Urinary bladder (tissue), 4 donors: ENCODE measurements around the gene CLOCK. TPM values are rescaled to one million over a fixed set of nuclear protein-coding genes. Genes with fewer than 3 reads are reported as not detected.
A peak's percentile ranks its signal among the peaks of the same experiment; 100 is the strongest.

Experiments
- DNase-seq: peaks from one replicate; pipeline ENCODE4 v3.0.0-alpha.2; 2015; ENCODE audit errors: extremely low spot score
- H3K27ac ChIP-seq: one replicate; pipeline ENCODE4 v1.5.1; 2013; ENCODE audit warnings: low read depth, mild to moderate bottlenecking, moderate library complexity
- H3K36me3 ChIP-seq: one replicate; pipeline ENCODE4 v1.6.1; 2013; ENCODE audit warnings: mild to moderate bottlenecking, moderate library complexity; ENCODE audit not compliant: insufficient read depth
- H3K4me1 ChIP-seq: one replicate; pipeline ENCODE4 v1.6.1; 2013; ENCODE audit warnings: mild to moderate bottlenecking, moderate library complexity; ENCODE audit not compliant: insufficient read depth
- H3K4me3 ChIP-seq: one replicate; pipeline ENCODE4 v1.5.1; 2013; ENCODE audit warnings: low read depth, low read length
- WGBS: extraction: QIAGEN DNeasy Blood & Tissue Kit; methylation state at CpG from one replicate; pipeline ENCODE4 v1.1.7; 2013; 5-methylcytosine and 5-hydroxymethylcytosine counted together
- polyA plus RNA-seq: library from polyadenylated mRNA; stranded (reverse); fragments of 200-250 nt; gene quantifications from one replicate; pipeline ENCODE4 v1.2.3, GENCODE V29; 2013
- total RNA-seq: library from RNA; depleted of rRNA; stranded (reverse); fragments of >200 nt; gene quantifications from one replicate; pipeline ENCODE4 v1.2.3, GENCODE V29; 2014
- donor health status: healthy with polysubstance abuse.
- donor health status: healthy.

Gene CLOCK
- total and polyA plus RNA-seq, 2 donors: 11.9 to 40.9 TPM

GRCh38 chr4:55491486-55491885 lies 55.2 kb downstream of the CLOCK start:
- DNase-seq: no peak
- 38% methylated on average over 1 of the region's 1 CpG for WGBS
- peaks cover 5% of the 10 kb centered on the region for H3K36me3 ChIP-seq
- no peak overlapping the region for H3K4me3 ChIP-seq
- no peak overlapping the region for H3K27ac ChIP-seq
- no peaks in the 10 kb centered on the region for H3K4me1 ChIP-seq

GRCh38 chr4:55488716-55489115 lies 58.0 kb downstream of the CLOCK start:
- 97% methylated on average over 3 of the region's 3 CpGs for WGBS

GRCh38 chr4:55485821-55486220 lies 60.9 kb downstream of the CLOCK start:
- Histone ChIP-seq H3K36me3 (peaks cover 3% of the 10 kb centered on the region), H3K4me1 (no peaks in the 10 kb centered on the region), H3K4me3 (no peak overlapping the region), H3K27ac (no peak overlapping the region)
- WGBS: 100% methylated on average over 1 of the region's 1 CpG
- no peak for DNase-seq

More at GRCh38 chr4:55488716-55489115, 58.0 kb downstream of the CLOCK start:
- Histone ChIP-seq H3K4me3 (no peak overlapping the region), H3K36me3 (peaks cover 3% of the 10 kb centered on the region), H3K4me1 (no peaks in the 10 kb centered on the region), H3K27ac (no peak overlapping the region)
- no peak for DNase-seq

GRCh38 chr4:55483315-55483714 lies 63.4 kb downstream of the CLOCK start:
- Histone ChIP-seq H3K4me1 (no peaks in the 10 kb centered on the region), H3K27ac (no peak overlapping the region), H3K4me3 (no peak overlapping the region), H3K36me3 (no peaks in the 10 kb centered on the region)
- WGBS: 78% methylated on average over 5 of the region's 5 CpGs
- DNase-seq: no peak

GRCh38 chr4:55475394-55476243 lies 71.1 kb downstream of the CLOCK start:
- DNase-seq: no peak
- Histone ChIP-seq H3K4me3 (no peak overlapping the region), H3K27ac (no peak overlapping the region), H3K36me3 (peaks cover 7% of the 10 kb centered on the region), H3K4me1 (no peaks in the 10 kb centered on the region)
- WGBS: 87% methylated on average over 6 of the region's 6 CpGs

GRCh38 chr4:55469979-55470378 lies 76.7 kb downstream of the CLOCK start:
- H3K4me3 ChIP-seq: no peak overlapping the region
- H3K27ac ChIP-seq: no peak overlapping the region
- no peaks in the 10 kb centered on the region for H3K4me1 ChIP-seq
- 99% methylated on average over 1 of the region's 1 CpG for WGBS
- peaks cover 3% of the 10 kb centered on the region for H3K36me3 ChIP-seq
- no peak for DNase-seq

- no peaks in the 10 kb centered on the region for H3K4me1 ChIP-seq
- WGBS: 78% methylated on average over 2 of the region's 2 CpGs
- no peaks in the 10 kb centered on the region for H3K36me3 ChIP-seq
- no peak overlapping the region for H3K4me3 ChIP-seq
- no peak overlapping the region for H3K27ac ChIP-seq
- DNase-seq: no peak
Measured at GRCh38 chr4:55468724-55469123, 78.0 kb downstream of the CLOCK start.

- Histone ChIP-seq H3K4me3 (no peak overlapping the region), H3K4me1 (no peaks in the 10 kb centered on the region), H3K27ac (no peak overlapping the region), H3K36me3 (no peaks in the 10 kb centered on the region)
- WGBS: 94% methylated on average over 3 of the region's 3 CpGs
- no peak for DNase-seq
Measured at GRCh38 chr4:55466001-55466400, 80.7 kb downstream of the CLOCK start.

- 76% methylated on average over 2 of the region's 2 CpGs for WGBS
- DNase-seq: no peak
- Histone ChIP-seq H3K27ac (no peak overlapping the region), H3K4me3 (no peak overlapping the region), H3K4me1 (no peaks in the 10 kb centered on the region), H3K36me3 (no peaks in the 10 kb centered on the region)
Measured at GRCh38 chr4:55458611-55459010, 88.1 kb downstream of the CLOCK start.

GRCh38 chr4:55458164-55458563 lies 88.5 kb downstream of the CLOCK start:
- Histone ChIP-seq H3K27ac (no peak overlapping the region), H3K4me1 (no peaks in the 10 kb centered on the region), H3K36me3 (no peaks in the 10 kb centered on the region), H3K4me3 (no peak overlapping the region)
- 48% methylated on average over 5 of the region's 5 CpGs for WGBS
- no peak for DNase-seq

- Histone ChIP-seq H3K36me3 (peaks cover 2% of the 10 kb centered on the region), H3K27ac (no peak overlapping the region), H3K4me3 (no peak overlapping the region), H3K4me1 (no peaks in the 10 kb centered on the region)
- no peak for DNase-seq
- WGBS: 83% methylated on average over 8 of the region's 8 CpGs
Measured at GRCh38 chr4:55450566-55450965, 96.1 kb downstream of the CLOCK start.

- no peak overlapping the region for H3K4me3 ChIP-seq
- H3K4me1 ChIP-seq: no peaks in the 10 kb centered on the region
- WGBS: 57% methylated on average over 1 of the region's 1 CpG
- DNase-seq: peak; percentile 45
- H3K27ac ChIP-seq: no peak overlapping the region
- H3K36me3 ChIP-seq: peaks cover 2% of the 10 kb centered on the region
Measured at GRCh38 chr4:55447831-55448230, 98.9 kb downstream of the CLOCK start.

- Histone ChIP-seq H3K4me3 (no peak overlapping the region), H3K4me1 (no peaks in the 10 kb centered on the region), H3K36me3 (peaks cover 2% of the 10 kb centered on the region), H3K27ac (no peak overlapping the region)
- 94% methylated on average over 9 of the region's 9 CpGs for WGBS
- no peak for DNase-seq
Measured at GRCh38 chr4:55447108-55447708, 99.5 kb downstream of the CLOCK start.

- no peak for DNase-seq
- peaks cover 2% of the 10 kb centered on the region for H3K36me3 ChIP-seq
- 94% methylated on average over 1 of the region's 1 CpG for WGBS
- no peak overlapping the region for H3K4me3 ChIP-seq
- no peak overlapping the region for H3K27ac ChIP-seq
- no peaks in the 10 kb centered on the region for H3K4me1 ChIP-seq
Measured at GRCh38 chr4:55446578-55446922, 100.2 kb downstream of the CLOCK start.
